ENCODE results near the gene SLC19A3. TPM values are rescaled to one million over a fixed set of nuclear protein-coding genes. Genes with fewer than 3 reads are reported as not detected.
A peak's percentile ranks its signal among the peaks of the same experiment; 100 is the strongest.
"Not testable (repeated sequence)": the region's sequence is repeated elsewhere in the genome, so short reads cannot be mapped to it uniquely, and the experiment has no call there.

The SLC19A3 gene
- total and polyA plus RNA-seq, 2 experiments from 2014 or later: 0.65 to 0.71 TPM

DNA sequence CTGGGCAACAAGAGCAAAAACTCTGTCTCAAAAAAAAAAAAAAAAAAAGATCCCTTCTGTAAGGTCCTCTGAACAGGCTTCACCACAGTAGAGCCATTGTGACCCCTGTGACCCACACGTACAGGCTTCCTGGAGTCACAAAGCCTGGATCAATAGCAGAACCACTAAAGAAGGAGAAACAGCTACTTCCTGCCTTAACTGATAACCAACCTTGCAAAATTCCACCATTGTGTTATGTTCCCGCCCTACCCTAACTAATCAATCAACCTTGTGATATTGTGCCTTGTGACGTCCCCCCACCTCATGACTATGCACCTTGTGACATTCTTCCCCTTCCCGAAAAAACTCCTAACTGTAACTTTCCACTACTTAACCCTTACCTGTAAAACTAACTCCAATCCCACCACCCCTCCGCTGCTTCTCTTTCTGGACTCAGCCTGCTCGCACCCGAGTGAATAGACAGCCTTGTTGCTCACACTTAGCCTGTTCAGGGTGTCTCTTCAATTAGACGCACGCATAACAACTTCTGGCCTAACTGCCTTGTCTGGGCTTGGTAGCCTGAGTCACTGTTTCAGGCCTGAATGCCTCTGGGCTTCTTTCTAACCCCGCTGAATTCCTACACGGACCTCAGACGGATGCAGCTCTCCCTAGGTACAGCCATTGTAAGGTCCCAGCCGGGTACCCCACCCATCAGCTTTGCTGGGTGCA is 41.7 kb upstream of the SLC19A3 start:
- H3K4me3 ChIP-seq: no peak overlapping the region
- no peak overlapping the region for H2AFZ ChIP-seq
- H4K20me1 ChIP-seq (ENCODE audit: insufficient read depth): no peaks in the 10 kb centered on the region
- no peaks in the 10 kb centered on the region for H3K79me2 ChIP-seq (ENCODE audit: insufficient read depth)
- H3K9ac ChIP-seq: no peak overlapping the region
- in situ Hi-C loops (cut with MboI): loop anchor here (10.0 to 25.0 kb wide), 2 partner anchors 95 to 622 kb away; partner anchors contain the start of gene SCYGR5
- 76 to 77% methylated on average over 13 of the region's 13 CpGs for WGBS, 2 experiments (ENCODE audit: low coverage in 1 of 2, low lambda C conversion rate in 2 of 2, missing lambda C conversion rate in 2 of 2)
- no peak for DNase-seq
- H3K36me3 ChIP-seq (ENCODE audit: low read depth): no peaks in the 10 kb centered on the region
- H3F3A ChIP-seq (ENCODE audit: insufficient read depth): no peaks in the 10 kb centered on the region
- no peaks in the 10 kb centered on the region for H3K4me1 ChIP-seq (ENCODE audit: insufficient read depth)
- H3K9me2 ChIP-seq (ENCODE audit: insufficient read depth): no peaks in the 10 kb centered on the region
- TF ChIP-seq EZH2 (IDR thresholded peaks at IDR 0.05; ENCODE audit: insufficient read depth, poor library complexity, severe bottlenecking) (no peak), EZH2phosphoT487 (IDR thresholded peaks at IDR 0.05; ENCODE audit: insufficient read depth, low read depth) (no peak)
- no peak overlapping the region for H3K4me2 ChIP-seq (ENCODE audit: unreplicated experiment)
- H3K9me3 ChIP-seq (ENCODE audit: low read depth): no peaks in the 10 kb centered on the region
- H3K27ac ChIP-seq: no peak overlapping the region
- no peaks in the 10 kb centered on the region for H3K27me3 ChIP-seq (replicated peaks; ENCODE audit: insufficient read depth)

DNA sequence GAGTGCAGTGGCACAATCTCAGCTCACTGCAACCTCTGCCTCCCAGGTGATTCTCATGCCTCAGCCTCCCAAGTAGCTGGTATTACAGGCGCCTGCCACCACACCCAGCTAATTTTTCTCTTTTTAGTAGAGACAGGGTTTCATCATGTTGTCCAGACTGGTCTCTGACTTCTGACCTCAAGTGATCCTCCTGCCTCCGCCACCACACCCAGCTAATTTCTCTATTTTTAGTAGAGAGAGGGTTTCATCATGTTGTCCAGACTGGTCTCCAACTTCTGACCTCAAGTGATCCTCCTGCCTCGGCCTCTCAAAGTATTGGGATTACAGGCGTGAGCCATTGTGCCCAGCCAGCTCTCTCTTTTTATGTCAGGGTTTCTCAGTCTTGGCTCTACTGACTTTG is 38.4 kb upstream of the SLC19A3 start:
- H3K4me3 ChIP-seq; H3K4me1 ChIP-seq (ENCODE audit: insufficient read depth); H3K36me3 ChIP-seq (ENCODE audit: low read depth); DNase-seq; H3K79me2 ChIP-seq (ENCODE audit: insufficient read depth); H3K27ac ChIP-seq; H3K9me2 ChIP-seq (ENCODE audit: insufficient read depth); H3K9ac ChIP-seq; H3F3A ChIP-seq (ENCODE audit: insufficient read depth); H4K20me1 ChIP-seq (ENCODE audit: insufficient read depth); H3K4me2 ChIP-seq (ENCODE audit: unreplicated experiment); H3K27me3 ChIP-seq (replicated peaks; ENCODE audit: insufficient read depth); H2AFZ ChIP-seq; H3K9me3 ChIP-seq (ENCODE audit: low read depth): not testable (repeated sequence)
- in situ Hi-C loops (cut with MboI): loop anchor here (10.0 to 25.0 kb wide), 2 partner anchors 91 to 619 kb away; partner anchors contain the start of gene SCYGR5
- 51 to 64% methylated on average over 4 of the region's 4 CpGs for WGBS, 2 experiments (ENCODE audit: low coverage in 1 of 2, low lambda C conversion rate in 2 of 2, missing lambda C conversion rate in 2 of 2)

DNA sequence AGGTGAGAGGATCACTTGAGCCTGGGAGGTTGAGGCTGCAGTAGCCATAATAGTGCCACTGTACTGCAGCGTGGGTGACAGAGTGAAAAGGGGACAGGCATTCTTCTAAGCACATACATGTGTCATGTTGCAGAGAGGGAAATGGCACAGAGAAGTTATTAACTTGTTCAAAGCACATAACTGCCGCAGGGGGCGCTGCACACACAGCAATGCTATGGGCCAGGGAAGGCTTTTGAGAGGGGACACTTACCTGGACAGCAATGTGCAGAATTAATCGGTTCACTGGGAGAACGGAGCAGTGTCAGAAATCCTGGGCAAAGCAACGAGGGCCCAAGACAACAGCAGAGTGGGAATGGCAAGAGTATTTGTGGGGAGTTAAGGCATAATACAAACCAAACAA is 30.3 kb upstream of the SLC19A3 start:
- Histone ChIP-seq H3K9me2 (ENCODE audit: insufficient read depth) (no peaks in the 10 kb centered on the region), H3K79me2 (ENCODE audit: insufficient read depth) (no peaks in the 10 kb centered on the region), H3K9ac (no peak overlapping the region), H3K27me3 (replicated peaks; ENCODE audit: insufficient read depth) (no peaks in the 10 kb centered on the region), H3K36me3 (ENCODE audit: low read depth) (no peaks in the 10 kb centered on the region), H3K9me3 (ENCODE audit: low read depth) (no peaks in the 10 kb centered on the region), H3K27ac (no peak overlapping the region), H3K4me1 (ENCODE audit: insufficient read depth) (no peaks in the 10 kb centered on the region), H3F3A (ENCODE audit: insufficient read depth) (no peaks in the 10 kb centered on the region), H4K20me1 (ENCODE audit: insufficient read depth) (no peaks in the 10 kb centered on the region), H3K4me2 (ENCODE audit: unreplicated experiment) (no peak overlapping the region), H2AFZ (no peak overlapping the region), H3K4me3 (no peak overlapping the region)
- 34 to 36% methylated on average over 6 of the region's 6 CpGs for WGBS, 2 experiments (ENCODE audit: low coverage in 1 of 2, low lambda C conversion rate in 2 of 2, missing lambda C conversion rate in 2 of 2)
- DNase-seq: peak; percentile 13
- in situ Hi-C loops (cut with MboI): no loop called here
- TF ChIP-seq EZH2 (IDR thresholded peaks at IDR 0.05; ENCODE audit: insufficient read depth, poor library complexity, severe bottlenecking) (no peak), EZH2phosphoT487 (IDR thresholded peaks at IDR 0.05; ENCODE audit: insufficient read depth, low read depth) (no peak)

DNA sequence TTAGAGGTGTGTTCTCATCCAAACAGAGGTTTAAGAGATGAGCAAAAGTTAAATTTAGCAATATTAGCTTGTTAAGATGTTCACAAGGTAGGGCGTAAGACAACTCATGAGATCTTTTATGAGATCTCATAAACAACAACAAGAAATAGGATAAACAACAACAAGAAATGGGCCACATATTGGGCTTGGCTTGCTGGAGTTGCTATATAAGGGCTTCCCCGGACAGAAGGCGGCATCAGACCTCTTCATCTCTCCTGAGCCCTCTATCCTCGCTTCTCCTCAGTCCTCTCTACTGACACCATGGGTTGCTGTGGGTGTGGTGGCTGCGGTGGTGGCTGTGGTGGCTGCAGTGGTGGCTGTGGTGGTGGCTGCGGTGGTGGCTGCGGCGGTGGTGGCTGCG is 27.8 kb upstream of the SLC19A3 start, which contains the start of gene SCYGR8:
SCYGR8 (plus strand) TSS at position 301 of the 400 bp plus-strand sequence; CDS start at position 301, 0 bp downstream.
- H4K20me1 ChIP-seq (ENCODE audit: insufficient read depth): no peaks in the 10 kb centered on the region
- no peaks in the 10 kb centered on the region for H3K36me3 ChIP-seq (ENCODE audit: low read depth)
- no peak within 1 kb of the TSS for H2AFZ ChIP-seq
- in situ Hi-C loops (cut with MboI): no loop called here
- no peaks in the 10 kb centered on the region for H3K9me2 ChIP-seq (ENCODE audit: insufficient read depth)
- H3K27me3 ChIP-seq (replicated peaks; ENCODE audit: insufficient read depth): no peaks in the 10 kb centered on the region
- no peak within 1 kb of the TSS for H3K27ac ChIP-seq
- H3F3A ChIP-seq (ENCODE audit: insufficient read depth): no peaks in the 10 kb centered on the region
- TF ChIP-seq EZH2phosphoT487 (IDR thresholded peaks at IDR 0.05; ENCODE audit: insufficient read depth, low read depth): no peak
- no peak for TF ChIP-seq EZH2 (IDR thresholded peaks at IDR 0.05; ENCODE audit: insufficient read depth, poor library complexity, severe bottlenecking)
- H3K79me2 ChIP-seq (ENCODE audit: insufficient read depth): no peaks in the 10 kb centered on the region
- WGBS, 2 experiments (ENCODE audit: low coverage in 1 of 2, low lambda C conversion rate in 2 of 2, missing lambda C conversion rate in 2 of 2): 33 to 39% methylated on average over 4 of the region's 9 CpGs
- no peak within 1 kb of the TSS for H3K9ac ChIP-seq
- no peaks in the 10 kb centered on the region for H3K9me3 ChIP-seq (ENCODE audit: low read depth)
- H3K4me1 ChIP-seq (ENCODE audit: insufficient read depth): no peaks in the 10 kb centered on the region
- no peak within 1 kb of the TSS for H3K4me2 ChIP-seq (ENCODE audit: unreplicated experiment)
- no peak for DNase-seq
- H3K4me3 ChIP-seq: no peak within 1 kb of the TSS

DNA sequence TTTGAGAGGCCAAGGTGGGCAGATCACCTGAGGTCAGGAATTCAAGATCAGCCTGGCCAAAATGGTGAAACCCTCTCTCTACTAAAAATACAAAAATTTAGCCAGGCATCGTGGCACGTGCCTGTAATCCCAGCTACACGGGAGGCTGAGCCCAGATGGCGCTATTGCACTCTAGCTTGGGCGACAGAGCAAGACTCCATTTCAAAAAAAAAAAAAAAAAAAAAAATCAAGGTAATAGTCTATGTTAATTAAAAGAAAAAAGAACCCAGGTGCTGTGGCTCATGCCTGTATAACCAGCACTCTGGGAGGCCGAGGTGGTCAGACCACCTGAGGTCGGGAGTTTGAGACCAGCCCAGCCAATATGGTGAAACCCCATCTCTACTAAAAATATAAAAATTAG is 22.9 kb upstream of the SLC19A3 start:
- H3K27ac ChIP-seq; H3K4me1 ChIP-seq (ENCODE audit: insufficient read depth); H3K4me3 ChIP-seq; in situ Hi-C loops (cut with MboI); H3K9me2 ChIP-seq (ENCODE audit: insufficient read depth); H3K9ac ChIP-seq; H3K36me3 ChIP-seq (ENCODE audit: low read depth); DNase-seq; H3K27me3 ChIP-seq (replicated peaks; ENCODE audit: insufficient read depth); H3K9me3 ChIP-seq (ENCODE audit: low read depth); H4K20me1 ChIP-seq (ENCODE audit: insufficient read depth); H3K4me2 ChIP-seq (ENCODE audit: unreplicated experiment); H3K79me2 ChIP-seq (ENCODE audit: insufficient read depth); H2AFZ ChIP-seq; H3F3A ChIP-seq (ENCODE audit: insufficient read depth): not testable (repeated sequence)
- WGBS, 2 experiments (ENCODE audit: low coverage in 1 of 2, low lambda C conversion rate in 2 of 2, missing lambda C conversion rate in 2 of 2): 73 to 77% methylated on average over 7 of the region's 7 CpGs
